Measurements from ENCODE around the gene PLXNB3.
"Not testable (repeated sequence)": the region's sequence is repeated elsewhere in the genome, so short reads cannot be mapped to it uniquely, and the experiment has no call there.

PLXNB3 gene

GRCh38 chrX:153732401-153732800 lies 31.6 kb upstream of the PLXNB3 start:
- DNase-seq (ENCODE audit: low read depth in 2 of 2, low spot score in 1 of 2), result no peak

DNA sequence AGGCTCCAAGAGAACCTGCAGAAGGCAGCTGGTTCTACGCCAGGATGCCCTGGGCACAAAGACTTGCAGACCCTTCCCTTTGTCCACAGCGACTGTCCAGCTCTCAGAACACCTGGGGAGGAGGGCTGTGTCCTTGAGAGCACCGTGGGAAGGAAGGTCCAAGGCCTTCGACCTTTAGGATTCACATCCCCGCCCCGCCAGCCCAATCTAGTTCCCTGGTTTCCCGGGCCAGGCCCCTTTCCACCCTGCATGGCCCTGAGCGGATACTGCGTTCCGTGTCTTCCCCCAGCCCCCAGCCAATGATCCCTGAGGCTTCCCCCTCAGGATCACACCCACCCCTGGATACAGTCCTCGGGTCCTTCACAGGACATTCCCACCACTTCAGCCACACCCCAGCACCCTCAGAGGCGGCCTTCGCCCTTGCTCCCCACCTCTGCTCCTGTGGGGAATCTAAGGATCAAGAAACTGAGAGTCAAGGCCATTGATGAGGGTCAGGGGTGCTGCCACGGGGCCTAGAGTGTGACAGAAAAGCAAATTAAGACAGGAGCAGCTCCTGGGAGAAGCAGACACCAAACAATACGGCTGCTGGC lies 30.3 kb upstream of the PLXNB3 start:
- no peak for DNase-seq (ENCODE audit: low read depth in 2 of 2, low spot score in 1 of 2)

DNA sequence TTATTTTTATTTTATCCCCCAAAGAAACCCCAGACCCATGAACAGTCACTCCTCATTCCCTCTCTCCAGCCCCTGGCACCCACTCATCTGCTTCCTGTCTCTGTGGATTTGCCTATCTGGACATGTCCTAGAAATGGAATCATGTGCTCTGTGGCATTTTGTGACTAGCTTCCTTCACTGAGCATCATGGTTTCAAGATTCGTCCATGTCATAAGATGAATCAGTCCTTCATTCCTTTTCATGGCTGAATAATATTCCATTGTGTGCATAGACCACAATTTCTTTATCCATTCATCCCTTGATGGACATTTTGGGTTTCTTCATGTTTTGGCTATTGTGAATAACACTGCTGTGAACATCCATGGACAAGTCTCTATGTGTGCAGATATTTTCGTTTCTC lies 29.2 kb upstream of the PLXNB3 start:
- DNase-seq (ENCODE audit: low read depth in 2 of 2, low spot score in 1 of 2), result no peak

GRCh38 chrX:153735274-153735673 lies 28.8 kb upstream of the PLXNB3 start:
- DNase-seq (ENCODE audit: low read depth in 2 of 2, low spot score in 1 of 2), result no peak

GRCh38 chrX:153736071-153736820 lies 27.8 kb upstream of the PLXNB3 start:
- no peak for DNase-seq (ENCODE audit: low read depth in 2 of 2, low spot score in 1 of 2)

DNA sequence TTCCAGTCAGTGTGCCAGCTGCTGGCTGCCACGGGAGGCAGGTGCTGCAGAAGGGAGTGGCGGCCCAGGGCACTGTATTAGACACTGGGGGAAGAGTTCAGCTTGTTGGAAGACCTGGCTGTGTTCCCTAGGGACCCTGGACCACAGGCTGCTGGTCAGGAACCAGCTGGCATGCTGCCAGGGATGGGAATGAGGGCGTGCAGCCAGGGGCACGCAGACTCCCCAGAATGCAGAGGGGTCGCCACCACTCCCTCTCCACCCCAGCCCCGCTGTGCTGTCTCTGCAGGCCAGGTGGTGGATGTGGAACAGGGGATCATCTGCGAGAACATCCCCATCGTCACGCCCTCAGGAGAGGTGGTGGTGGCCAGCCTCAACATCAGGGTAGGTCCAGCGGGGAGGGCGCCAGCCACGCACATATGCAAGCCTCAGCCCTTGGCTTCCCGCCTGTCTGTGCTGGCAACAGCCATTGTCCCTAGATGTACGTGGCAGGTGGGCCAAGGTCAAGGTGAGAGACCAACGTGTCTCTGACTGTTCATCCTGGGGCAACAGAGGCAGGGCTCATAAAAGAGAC lies 27.1 kb upstream of the PLXNB3 start:
- DNase-seq (ENCODE audit: low read depth in 2 of 2, low spot score in 1 of 2), result no peak

DNA sequence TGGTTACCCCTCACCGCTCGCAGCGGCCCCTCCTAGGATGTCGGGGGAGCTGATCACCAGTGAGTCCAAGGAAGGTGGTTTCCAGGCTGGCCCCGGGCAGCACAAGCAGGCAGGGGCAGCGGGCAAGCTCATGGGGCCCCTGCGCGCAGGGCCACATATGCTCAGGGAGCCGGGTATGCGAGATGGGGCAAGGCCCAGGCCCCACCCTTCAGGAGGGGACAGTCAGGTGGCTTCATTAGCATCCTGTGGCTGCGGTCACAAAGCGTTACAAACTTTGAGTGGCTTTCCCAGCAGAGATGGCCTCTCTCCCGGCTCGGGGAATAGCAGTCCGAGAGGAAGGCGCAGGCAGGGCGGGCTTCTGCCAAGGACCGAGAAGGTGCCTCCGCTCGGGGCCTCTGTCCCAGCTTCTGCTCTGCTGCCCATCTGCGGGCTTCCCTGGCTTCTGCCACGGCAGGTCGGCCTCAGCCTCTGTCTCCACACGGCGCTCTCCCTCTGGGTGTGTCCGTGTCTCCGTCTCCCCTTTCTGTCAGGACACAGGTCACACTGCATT lies 25.9 kb upstream of the PLXNB3 start:
- no peak for DNase-seq (ENCODE audit: low read depth in 2 of 2, low spot score in 1 of 2)

GRCh38 chrX:153739754-153740486 lies 24.1 kb upstream of the PLXNB3 start:
- no peak for DNase-seq (ENCODE audit: low read depth in 2 of 2, low spot score in 1 of 2)

DNA sequence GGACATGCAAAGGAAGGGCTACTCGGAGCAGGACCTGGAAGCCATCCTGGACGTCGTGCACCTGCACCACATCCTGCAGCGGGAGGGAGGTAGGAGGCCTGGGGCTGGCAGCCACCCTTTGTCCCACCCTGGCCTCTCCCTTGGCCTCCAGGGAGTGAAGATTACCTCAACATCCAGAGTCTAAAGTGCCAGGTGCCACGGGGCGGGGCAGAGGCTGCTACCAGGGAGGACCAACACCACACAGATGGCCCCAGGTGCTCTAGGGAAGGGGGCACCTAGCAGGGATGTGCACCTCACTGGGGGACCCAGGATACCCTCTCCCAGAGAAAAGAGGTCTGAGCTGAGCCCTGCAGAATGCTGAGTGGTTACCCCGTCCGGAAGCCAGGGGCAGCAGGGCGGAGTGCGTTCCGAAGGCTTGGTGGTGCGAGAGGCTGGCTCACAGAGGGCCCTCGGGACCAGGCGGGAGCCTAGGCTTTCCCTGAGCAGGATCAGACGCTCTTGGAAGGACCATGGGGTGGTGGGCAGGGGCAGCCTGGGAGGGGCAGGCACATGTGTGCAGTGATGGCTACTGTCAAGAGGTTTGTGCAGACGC lies 23.3 kb upstream of the PLXNB3 start:
- DNase-seq (ENCODE audit: low read depth in 2 of 2, low spot score in 1 of 2), result no peak

DNA sequence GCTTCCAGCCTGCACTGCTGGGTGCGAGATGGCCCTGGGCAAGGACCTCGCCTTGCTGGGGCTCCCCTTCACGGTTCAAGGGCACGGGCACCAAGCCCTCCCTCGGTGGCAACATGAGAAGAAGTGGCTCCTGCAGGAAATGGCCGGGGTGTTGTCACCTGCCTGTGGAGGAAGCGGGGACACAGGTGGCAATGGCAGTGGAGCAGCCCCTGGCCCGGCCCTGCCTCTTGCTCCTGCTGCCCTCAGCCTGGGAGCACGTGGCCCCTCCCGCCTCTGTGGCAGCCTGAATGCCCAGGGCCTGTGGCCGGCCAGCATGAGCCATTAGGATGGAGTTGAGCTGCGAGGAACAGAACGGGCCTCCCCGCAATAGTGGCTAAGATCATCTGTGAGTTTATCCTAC lies 22.6 kb upstream of the PLXNB3 start:
- DNase-seq (ENCODE audit: low read depth in 2 of 2, low spot score in 1 of 2), result no peak

GRCh38 chrX:153742111-153742510 lies 21.9 kb upstream of the PLXNB3 start:
- DNase-seq (ENCODE audit: low read depth in 2 of 2, low spot score in 1 of 2), result not testable (repeated sequence)

DNA sequence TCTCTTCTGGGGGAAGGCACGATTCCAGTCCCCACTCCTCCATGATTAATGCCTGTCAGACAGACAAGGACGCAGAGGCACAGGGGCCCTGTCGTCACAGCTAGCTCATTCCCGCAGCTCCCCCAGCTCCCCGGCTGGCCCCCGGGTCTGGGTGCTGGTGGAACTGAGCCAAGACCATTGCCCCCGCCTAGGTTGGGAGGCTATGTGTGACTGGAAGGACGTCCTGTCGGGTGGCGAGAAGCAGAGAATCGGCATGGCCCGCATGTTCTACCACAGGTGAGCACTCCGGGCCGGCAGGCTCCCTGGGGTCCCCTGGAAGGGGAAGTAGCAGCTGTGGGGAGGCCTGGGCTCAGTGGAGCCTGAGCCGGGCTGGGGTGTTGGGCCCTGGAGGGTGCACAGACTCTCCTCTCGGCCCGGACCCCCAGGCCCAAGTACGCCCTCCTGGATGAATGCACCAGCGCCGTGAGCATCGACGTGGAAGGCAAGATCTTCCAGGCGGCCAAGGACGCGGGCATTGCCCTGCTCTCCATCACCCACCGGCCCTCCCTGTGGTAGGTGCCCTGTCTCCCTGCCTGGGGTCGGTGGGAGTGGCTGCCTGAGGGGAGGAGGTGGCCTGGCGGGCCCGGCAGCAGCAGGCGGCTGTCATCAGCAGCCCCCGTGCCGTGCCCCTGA lies 21.1 kb upstream of the PLXNB3 start:
- not testable (repeated sequence) for DNase-seq (ENCODE audit: low read depth in 2 of 2, low spot score in 1 of 2)

GRCh38 chrX:153743468-153744209 lies 20.4 kb upstream of the PLXNB3 start:
- not testable (repeated sequence) for DNase-seq (ENCODE audit: low read depth in 2 of 2, low spot score in 1 of 2)

- no peak for DNase-seq (ENCODE audit: low read depth in 2 of 2, low spot score in 1 of 2)
These were observed 19.6 kb upstream of the PLXNB3 start for GRCh38 chrX:153744210-153745066.

GRCh38 chrX:153745067-153745433 lies 19.0 kb upstream of the PLXNB3 start:
- not testable (repeated sequence) for DNase-seq (ENCODE audit: low read depth in 2 of 2, low spot score in 1 of 2)

DNA sequence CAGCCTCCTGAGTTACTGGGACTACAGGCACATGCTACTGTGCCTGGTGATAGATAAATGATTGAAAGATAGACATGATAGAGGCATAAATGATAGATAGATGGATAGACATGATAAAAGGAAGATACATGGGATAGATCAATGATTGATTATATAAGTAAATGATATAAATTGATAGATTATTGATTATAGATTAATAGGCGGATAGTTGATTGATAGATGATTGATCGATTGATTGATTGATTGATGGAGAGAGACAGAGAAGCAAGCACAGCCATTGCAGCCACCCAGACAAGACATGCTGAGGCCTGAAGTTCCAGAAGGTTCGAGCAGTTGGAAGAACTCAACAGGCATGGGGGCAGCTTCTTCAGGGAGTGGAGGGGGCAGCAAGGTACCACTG lies 17.7 kb upstream of the PLXNB3 start:
- no peak for DNase-seq (ENCODE audit: low read depth in 2 of 2, low spot score in 1 of 2)

DNA sequence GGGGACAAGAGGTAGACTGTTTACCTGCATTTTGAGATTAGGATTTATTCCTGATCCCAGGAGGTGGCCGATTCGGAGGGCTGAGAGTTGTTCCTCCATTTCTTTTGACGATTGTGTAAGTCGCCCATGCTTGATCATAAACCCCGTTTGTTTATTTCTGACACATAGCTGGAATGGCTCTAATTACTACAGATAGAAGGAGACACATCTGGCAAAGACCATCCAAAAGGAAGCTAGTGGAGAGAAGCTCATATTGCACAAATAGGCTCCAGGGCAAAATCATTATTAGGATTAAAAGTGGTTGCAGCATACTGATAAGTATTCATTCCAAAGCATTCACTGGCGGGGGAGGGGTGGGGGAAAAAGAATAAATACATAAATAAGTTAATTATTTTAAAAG lies 17.1 kb upstream of the PLXNB3 start:
- DNase-seq (ENCODE audit: low read depth in 2 of 2, low spot score in 1 of 2), result not testable (repeated sequence)

DNA sequence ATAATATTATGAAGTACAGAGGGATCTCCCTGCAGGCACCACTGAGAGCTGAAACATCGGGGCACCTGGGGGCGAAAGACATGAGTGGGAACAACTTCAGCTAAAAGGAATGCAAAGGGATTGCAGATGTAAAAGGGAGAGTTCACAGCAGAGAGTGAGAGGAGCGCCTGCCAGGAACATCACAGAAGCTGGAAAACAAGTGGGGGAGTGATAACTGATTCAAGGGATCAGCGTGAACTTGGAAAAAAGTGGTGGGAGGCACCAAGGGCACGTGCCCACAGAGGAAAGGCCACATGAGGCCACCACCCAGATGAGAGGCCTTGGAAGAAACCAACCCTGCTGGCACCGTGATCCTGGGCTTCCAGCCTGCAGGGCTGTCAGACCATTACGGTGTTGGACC lies 15.0 kb upstream of the PLXNB3 start:
- DNase-seq (ENCODE audit: low read depth in 2 of 2, low spot score in 1 of 2), result not testable (repeated sequence)

GRCh38 chrX:153750127-153750774 lies 13.8 kb upstream of the PLXNB3 start:
- no peak for DNase-seq (ENCODE audit: low read depth in 2 of 2, low spot score in 1 of 2)

Measured in stimulated activated CD8-positive, alpha-beta memory T cell treated with anti-CD3 and anti-CD28 coated beads, Interleukin-4, amount 100 ng/mL, for 4 hours (primary cell).